ENCODE data around the gene CBX1. TPM values are rescaled to one million over a fixed set of nuclear protein-coding genes. Genes with fewer than 3 reads are reported as not detected.

The CBX1 gene
- total RNA-seq, 1 donor from 2014 or later: 43.5 TPM

- no peaks in the 10 kb centered on the region for H3K9me3 ChIP-seq
- H3K27me3 ChIP-seq: no peaks in the 10 kb centered on the region
- no peak overlapping the region for H3K4me3 ChIP-seq
- intact Hi-C loops (cut with DNase I): no loop called here
- TF ChIP-seq POLR2A (IDR thresholded peaks at IDR 0.05) (no peak), POLR2AphosphoS5 (IDR thresholded peaks at IDR 0.05; ENCODE audit: insufficient read depth in 1 of 2, low read depth in 1 of 2) (peak in 1 of 2 donors; percentile 59), CTCF (IDR thresholded peaks at IDR 0.05) (no peak)
- H3K36me3 ChIP-seq: no peaks in the 10 kb centered on the region
- H3K27ac ChIP-seq: peak overlapping the region; percentile 99
- no peak for DNase-seq (ENCODE audit: extremely low spot score in 2 of 2)
- peaks cover 41% of the 10 kb centered on the region for H3K4me1 ChIP-seq
Measured at GRCh38 chr17:48045316-48046001, 55.8 kb downstream of the CBX1 start.

GRCh38 chr17:48044851-48045250 is 56.4 kb downstream of the CBX1 start:
- Histone ChIP-seq H3K36me3 (no peaks in the 10 kb centered on the region), H3K4me1 (peaks cover 34% of the 10 kb centered on the region), H3K9me3 (no peaks in the 10 kb centered on the region), H3K4me3 (no peak overlapping the region), H3K27me3 (no peaks in the 10 kb centered on the region), H3K27ac (peak overlapping the region; percentile 99)
- no peak for DNase-seq (ENCODE audit: extremely low spot score in 2 of 2)
- TF ChIP-seq POLR2AphosphoS5 (IDR thresholded peaks at IDR 0.05; ENCODE audit: insufficient read depth in 1 of 2, low read depth in 1 of 2): no peak
- TF ChIP-seq CTCF (IDR thresholded peaks at IDR 0.05): no peak
- TF ChIP-seq POLR2A (IDR thresholded peaks at IDR 0.05): no peak
- intact Hi-C loops (cut with DNase I): no loop called here

GRCh38 chr17:48043176-48043575 is 58.1 kb downstream of the CBX1 start:
- Histone ChIP-seq H3K9me3 (no peaks in the 10 kb centered on the region), H3K36me3 (no peaks in the 10 kb centered on the region), H3K4me1 (peaks cover 30% of the 10 kb centered on the region), H3K27me3 (no peaks in the 10 kb centered on the region), H3K4me3 (no peak overlapping the region), H3K27ac (no peak overlapping the region)
- TF ChIP-seq CTCF (IDR thresholded peaks at IDR 0.05) (no peak), POLR2AphosphoS5 (IDR thresholded peaks at IDR 0.05; ENCODE audit: insufficient read depth in 1 of 2, low read depth in 1 of 2) (no peak), POLR2A (IDR thresholded peaks at IDR 0.05) (no peak)
- intact Hi-C loops (cut with DNase I): no loop called here
- no peak for DNase-seq (ENCODE audit: extremely low spot score in 2 of 2)

DNA sequence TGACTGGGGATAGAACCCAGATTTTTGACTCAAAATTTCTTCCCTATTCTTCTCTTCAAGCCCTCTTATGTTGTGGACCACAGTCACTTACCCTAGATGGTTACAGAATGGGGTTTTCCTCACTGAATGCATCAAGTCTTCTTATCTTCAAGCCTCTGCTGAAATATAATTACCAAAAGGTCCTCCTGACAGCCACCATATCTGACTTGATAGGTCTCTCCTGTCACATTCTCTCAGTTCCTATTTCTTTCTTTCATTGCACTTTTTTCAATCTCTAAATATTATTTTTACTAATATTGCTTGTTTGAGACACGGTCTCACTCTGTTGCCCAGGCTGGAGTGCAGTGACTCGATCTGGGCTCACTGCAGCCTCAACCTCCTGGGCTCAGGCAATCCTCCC is 62.6 kb downstream of the CBX1 start:
- no peaks in the 10 kb centered on the region for H3K36me3 ChIP-seq
- DNase-seq (ENCODE audit: extremely low spot score in 2 of 2): no peak
- H3K4me1 ChIP-seq: peaks cover 17% of the 10 kb centered on the region
- no peaks in the 10 kb centered on the region for H3K9me3 ChIP-seq
- no peak overlapping the region for H3K27ac ChIP-seq
- no peaks in the 10 kb centered on the region for H3K27me3 ChIP-seq
- intact Hi-C loops (cut with DNase I): no loop called here
- no peak overlapping the region for H3K4me3 ChIP-seq
- TF ChIP-seq CTCF (IDR thresholded peaks at IDR 0.05): no peak
- no peak for TF ChIP-seq POLR2AphosphoS5 (IDR thresholded peaks at IDR 0.05; ENCODE audit: insufficient read depth in 1 of 2, low read depth in 1 of 2)
- TF ChIP-seq POLR2A (IDR thresholded peaks at IDR 0.05): no peak

DNA sequence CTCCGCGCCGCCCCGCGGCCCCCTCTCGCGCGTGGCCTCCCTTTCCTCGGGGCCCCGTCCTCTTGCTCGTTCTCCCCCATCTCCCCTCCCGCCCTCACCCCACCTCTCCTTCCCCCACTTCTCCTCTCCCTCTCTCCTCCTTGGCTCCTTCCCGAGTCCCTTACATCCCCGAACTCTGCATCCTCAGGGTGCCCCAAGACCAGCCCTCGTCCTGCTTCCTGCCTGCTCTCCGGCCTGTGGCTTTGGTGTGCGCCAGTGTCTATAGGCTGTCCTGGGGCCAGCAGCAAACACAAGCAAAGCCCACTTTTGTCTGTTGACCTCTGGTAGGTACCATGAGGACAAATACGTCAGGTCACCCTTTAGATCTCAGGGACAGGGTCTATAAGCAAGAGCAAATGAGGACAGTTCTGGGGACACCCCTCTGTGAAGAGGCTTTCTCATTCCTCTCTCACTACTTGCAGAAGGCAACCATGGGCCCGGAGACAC is 63.4 kb downstream of the CBX1 start:
- H3K9me3 ChIP-seq: no peaks in the 10 kb centered on the region
- H3K27me3 ChIP-seq: no peaks in the 10 kb centered on the region
- no peak for TF ChIP-seq POLR2AphosphoS5 (IDR thresholded peaks at IDR 0.05; ENCODE audit: insufficient read depth in 1 of 2, low read depth in 1 of 2)
- TF ChIP-seq POLR2A (IDR thresholded peaks at IDR 0.05): no peak
- no peak for TF ChIP-seq CTCF (IDR thresholded peaks at IDR 0.05)
- intact Hi-C loops (cut with DNase I): no loop called here
- no peaks in the 10 kb centered on the region for H3K36me3 ChIP-seq
- no peak for DNase-seq (ENCODE audit: extremely low spot score in 2 of 2)
- peak overlapping the region; percentile 67 to 73 for H3K4me3 ChIP-seq
- peak overlapping the region; percentile 77 for H3K27ac ChIP-seq
- H3K4me1 ChIP-seq: peaks cover 17% of the 10 kb centered on the region

Measured in vagina (tissue), 2 donors.